GM18907 (cell line): ENCODE results near the gene PRKAA2.
"Not testable (repeated sequence)": the region's sequence is repeated elsewhere in the genome, so short reads cannot be mapped to it uniquely, and the experiment has no call there.

Experiments
- ATAC-seq: cut with Tn5 transposase; IDR thresholded peaks from one replicate; pipeline ENCODE4 v1.9.1; 2021; ENCODE audit warnings: mild to moderate bottlenecking, moderate library complexity; ENCODE audit not compliant: unreplicated experiment

The PRKAA2 gene

GRCh38 chr1:56644919-56645676, at the start of gene PRKAA2:
PRKAA2 (plus strand) TSS chr1:56645314; CDS start chr1:56645388, 74 bp downstream.
- no peak for ATAC-seq

DNA sequence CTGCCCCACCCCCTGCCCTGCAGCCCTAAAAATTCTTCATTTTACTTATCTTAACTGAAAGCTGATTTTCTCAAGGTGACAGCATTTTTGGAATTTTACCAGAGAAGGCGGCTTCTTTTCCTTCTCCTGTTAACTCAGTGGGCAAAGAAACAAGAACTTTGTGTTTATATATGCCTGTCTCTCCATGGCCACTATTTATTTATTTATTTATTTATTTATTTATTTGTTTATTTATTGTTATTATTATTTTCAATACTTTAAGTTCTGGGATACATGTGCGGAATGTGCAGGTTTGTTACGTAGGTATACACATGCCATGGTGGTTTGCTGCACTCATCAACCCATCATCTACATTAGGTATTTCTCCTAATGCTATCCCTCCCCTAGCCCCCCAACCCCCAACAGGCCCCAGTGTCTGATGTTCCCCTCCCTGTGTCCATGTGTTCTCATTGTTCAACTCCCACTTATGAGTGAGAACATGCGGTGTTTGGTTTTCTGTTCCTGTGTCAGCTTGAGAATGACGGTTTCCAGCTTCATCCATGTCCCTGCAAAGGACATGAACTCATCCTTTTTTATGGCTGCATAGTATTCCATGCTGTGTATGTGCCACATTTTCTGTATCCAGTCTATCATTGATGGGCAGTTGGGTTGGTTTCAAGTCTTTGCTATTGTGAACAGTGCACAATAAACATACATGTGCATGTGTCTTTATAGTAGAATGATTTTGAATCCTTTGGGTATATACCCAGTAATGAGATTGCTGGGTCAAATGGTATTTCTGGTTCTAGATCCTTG, 49.5 kb upstream of the PRKAA2 start:
- not testable (repeated sequence) for ATAC-seq

DNA sequence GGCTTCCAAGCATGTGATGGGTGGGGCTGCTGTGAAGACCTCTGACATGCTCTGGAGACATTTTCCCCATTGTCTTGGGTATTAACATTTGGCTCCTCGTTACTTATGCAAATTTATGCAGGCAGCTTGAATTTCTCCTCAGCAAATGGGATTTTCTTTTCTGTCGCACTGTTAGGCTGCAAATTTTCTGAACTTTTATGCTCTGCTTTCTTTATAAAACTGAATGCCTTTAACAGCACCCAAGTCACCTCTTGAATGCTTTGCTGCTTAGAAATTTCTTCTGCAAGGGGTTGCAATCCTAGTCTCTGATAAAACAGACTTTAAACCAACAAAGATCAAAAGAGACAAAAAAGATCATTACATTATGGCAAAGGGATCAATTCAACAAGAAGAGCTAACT, 35.0 kb upstream of the PRKAA2 start:
- not testable (repeated sequence) for ATAC-seq

- ATAC-seq = not testable (repeated sequence)
Observed at GRCh38 chr1:56610770-56611169, 34.3 kb upstream of the PRKAA2 start.

DNA sequence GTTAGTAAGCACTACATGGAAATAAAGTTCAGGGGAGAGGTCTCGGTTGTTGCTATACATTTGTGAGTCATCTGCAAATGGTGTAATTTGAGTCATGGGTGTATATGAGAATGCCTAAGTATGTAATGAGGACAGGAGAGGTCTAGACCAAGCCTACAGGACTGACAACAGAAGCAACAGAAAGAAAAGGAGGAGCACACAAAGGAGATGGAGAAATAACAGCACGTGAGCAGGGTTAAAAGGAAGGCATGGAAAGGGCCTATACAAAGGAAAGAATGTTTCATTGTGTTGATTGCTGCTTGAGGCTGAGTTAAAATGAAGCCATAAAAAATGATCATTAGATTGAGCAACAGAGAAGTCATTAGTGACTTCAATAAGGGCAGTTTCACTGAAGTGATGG, 28.0 kb upstream of the PRKAA2 start:
- no peak for ATAC-seq

DNA sequence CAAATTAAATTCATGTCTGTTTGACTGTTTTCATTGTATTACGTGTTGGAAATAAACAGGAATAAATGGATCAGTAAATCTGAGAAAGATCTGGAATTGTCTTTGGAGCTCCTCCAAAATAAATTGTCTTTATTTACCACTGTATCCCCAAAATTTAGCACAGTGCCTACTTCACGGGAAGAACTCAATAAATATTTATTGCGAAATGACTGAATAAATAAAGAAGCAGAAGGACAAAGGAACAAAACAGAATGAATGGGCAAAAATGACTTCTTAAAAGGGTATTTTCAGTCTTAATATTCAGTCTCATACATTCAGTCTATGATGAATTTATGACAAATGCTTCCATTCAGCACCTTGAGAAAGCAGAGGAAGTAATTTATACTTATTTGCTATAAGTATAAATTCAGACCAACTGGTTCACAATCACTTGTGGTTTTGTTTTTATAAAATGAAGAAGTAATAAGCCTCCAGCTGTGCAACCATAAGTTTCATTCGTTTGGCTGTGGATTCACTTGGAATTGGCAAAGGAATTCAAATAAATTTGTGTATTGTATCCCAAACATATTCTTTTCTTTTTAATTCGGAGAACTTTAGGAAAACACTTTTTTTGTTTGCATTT, 19.2 kb upstream of the PRKAA2 start:
- no peak for ATAC-seq

- no peak for ATAC-seq
Observed at GRCh38 chr1:56626546-56626945, 18.6 kb upstream of the PRKAA2 start.

GRCh38 chr1:56627019-56627635, 18.0 kb upstream of the PRKAA2 start:
- no peak for ATAC-seq

- no peak for ATAC-seq
Observed at GRCh38 chr1:56627636-56628039, 17.5 kb upstream of the PRKAA2 start.

DNA sequence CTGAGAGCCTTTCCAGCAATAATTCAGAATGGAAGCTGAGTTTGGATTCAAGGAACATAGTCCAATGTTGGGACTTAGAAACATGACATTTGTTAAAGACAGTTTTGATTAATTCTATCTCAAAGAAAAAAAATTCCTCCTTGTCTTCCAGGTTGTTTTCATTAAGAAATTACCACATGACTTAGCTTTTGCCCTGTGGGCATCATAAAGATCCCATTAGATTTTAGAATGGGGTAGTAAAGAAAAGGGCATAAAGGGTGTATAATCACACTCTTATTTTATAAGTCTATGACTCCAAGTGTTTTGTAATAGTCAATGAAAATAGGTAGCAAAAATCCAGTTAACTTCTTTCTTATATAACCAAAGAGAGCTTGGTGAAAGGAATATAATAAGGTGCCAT, 14.3 kb upstream of the PRKAA2 start:
- ATAC-seq = no peak

GRCh38 chr1:56631901-56632300, 13.2 kb upstream of the PRKAA2 start:
- no peak for ATAC-seq

DNA sequence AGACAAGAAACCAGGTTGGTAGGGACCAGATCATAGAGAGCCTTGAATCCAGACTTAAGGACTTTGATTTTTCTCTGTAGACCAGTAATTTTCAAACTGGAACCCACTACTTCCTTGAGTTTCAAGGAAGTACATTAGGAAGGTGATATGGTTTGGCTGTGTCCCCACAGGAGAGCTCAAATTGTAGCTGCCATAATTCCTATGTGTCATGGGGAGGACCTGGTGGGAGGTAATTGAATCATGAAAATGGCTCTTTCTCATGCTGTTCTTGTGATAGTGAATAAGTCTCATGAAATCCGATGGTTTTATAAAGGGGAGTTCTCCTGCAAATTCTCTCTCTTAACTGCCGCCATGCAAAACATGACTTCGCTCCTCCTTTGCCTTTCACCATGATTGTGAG, 10.1 kb upstream of the PRKAA2 start:
- ATAC-seq = no peak

- ATAC-seq = no peak
Observed at GRCh38 chr1:56638248-56638647, 6.9 kb upstream of the PRKAA2 start.

DNA sequence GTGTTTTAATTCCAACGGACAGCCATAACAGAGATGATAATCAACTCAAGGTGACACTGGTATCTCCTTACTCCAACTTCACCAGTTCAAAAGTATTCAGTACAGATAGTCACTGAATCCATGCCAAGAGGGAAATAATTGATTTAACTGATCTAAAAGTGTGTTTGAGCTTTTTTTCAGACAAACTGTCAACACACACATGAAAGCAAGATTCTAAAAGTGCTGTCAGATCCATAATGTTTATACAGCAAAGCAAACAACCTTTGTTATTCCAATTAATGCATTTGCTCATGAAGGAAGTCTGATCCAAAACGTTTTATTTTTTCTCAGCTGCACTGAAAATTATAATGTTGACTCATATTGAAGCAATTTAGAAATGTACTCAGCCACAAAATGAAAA, 5.9 kb upstream of the PRKAA2 start:
- no peak for ATAC-seq

DNA sequence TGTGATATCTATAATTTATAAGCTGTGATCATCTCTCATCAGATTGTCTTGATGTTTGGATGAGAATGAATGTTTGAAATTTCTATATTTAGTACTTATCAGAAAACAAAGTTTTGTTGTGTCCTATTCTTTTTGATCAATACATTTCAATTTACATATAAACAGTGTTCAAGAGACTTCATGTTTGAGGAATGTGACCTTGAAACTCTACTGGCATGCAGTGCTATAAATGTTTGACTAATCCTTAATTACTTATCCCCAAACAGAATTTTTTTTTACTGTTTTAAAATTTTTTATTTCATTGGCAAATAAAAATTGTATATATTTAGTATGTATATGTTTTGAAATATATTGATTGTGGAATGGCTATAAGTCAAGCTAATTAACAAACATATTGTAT, 1.5 kb upstream of the PRKAA2 start:
- ATAC-seq = no peak

GRCh38 chr1:56644064-56644918, 823 bp upstream of the PRKAA2 start:
- no peak for ATAC-seq

GRCh38 chr1:56645677-56646305, 677 bp downstream of the PRKAA2 start:
- no peak for ATAC-seq

GRCh38 chr1:56646611-56647010, 1.5 kb downstream of the PRKAA2 start:
- no peak for ATAC-seq

GRCh38 chr1:56647106-56647505, 2.0 kb downstream of the PRKAA2 start:
- no peak for ATAC-seq

DNA sequence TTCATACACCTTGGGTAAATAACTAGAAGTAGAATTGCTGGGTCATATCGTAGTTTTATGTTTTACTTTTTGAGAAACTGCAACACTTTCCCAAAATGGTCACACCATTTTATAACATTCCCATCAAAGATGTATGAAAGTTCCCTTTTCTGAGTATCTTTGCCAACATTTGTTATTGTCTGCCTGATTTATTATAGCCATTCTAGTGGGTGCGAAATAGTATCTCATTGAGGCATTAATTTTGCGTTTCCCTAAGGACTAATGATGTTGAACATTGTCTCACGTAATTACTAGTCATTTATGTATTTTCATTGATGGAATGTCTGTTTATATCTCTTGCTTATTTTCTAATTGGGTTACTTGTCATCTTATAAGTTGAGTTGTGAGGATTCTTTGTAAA, 3.4 kb downstream of the PRKAA2 start:
- ATAC-seq = no peak
